H9 (cell line): Measurements from ENCODE around the gene ESRRA. TPM values are rescaled to one million over a fixed set of nuclear protein-coding genes. Genes with fewer than 3 reads are reported as not detected.

Experiments used
- DNase-seq: peaks from one replicate; pipeline ENCODE4 v3.0.0-alpha.2; 2017
- H2AFZ ChIP-seq: one replicate; pipeline ENCODE4 v1.6.1; 2013; ENCODE audit warnings: mild to moderate bottlenecking, low read length, control low read depth, moderate library complexity
- H2AK5ac ChIP-seq: 2 replicates; pipeline ENCODE4 v1.6.1; 2013; ENCODE audit warnings: low read length, control low read depth, mixed read lengths; ENCODE audit not compliant: insufficient read length
- H2BK120ac ChIP-seq: one replicate; pipeline ENCODE4 v1.6.1; 2013; ENCODE audit warnings: low read depth, mild to moderate bottlenecking, low read length, control low read depth, inconsistent platforms; ENCODE audit not compliant: poor library complexity, severe bottlenecking
- H2BK12ac ChIP-seq: 2 replicates; pipeline ENCODE4 v1.6.1; 2013; ENCODE audit warnings: low read length, control low read depth, mixed read lengths, low read depth; ENCODE audit not compliant: insufficient read length
- H2BK15ac ChIP-seq: 2 replicates; pipeline ENCODE4 v1.6.1; 2013; ENCODE audit warnings: low read depth, low read length, control low read depth
- H2BK20ac ChIP-seq: one replicate; pipeline ENCODE4 v1.6.1; 2013; ENCODE audit warnings: low read depth, mild to moderate bottlenecking, low read length, control low read depth, inconsistent platforms; ENCODE audit not compliant: poor library complexity, severe bottlenecking
- H2BK5ac ChIP-seq: 2 replicates; pipeline ENCODE4 v1.6.1; 2013; ENCODE audit warnings: low read length, control low read depth, mixed read lengths; ENCODE audit not compliant: insufficient read length
- H3K14ac ChIP-seq: 2 replicates; pipeline ENCODE4 v1.6.1; 2013; ENCODE audit warnings: low read length, control low read depth; ENCODE audit not compliant: insufficient read depth
- H3K18ac ChIP-seq: 2 replicates; pipeline ENCODE4 v1.6.1; 2013; ENCODE audit warnings: low read depth, mild to moderate bottlenecking, mixed read lengths, low read length, control low read depth; ENCODE audit not compliant: insufficient read length
- H3K23ac ChIP-seq: 2 replicates; pipeline ENCODE4 v1.6.1; 2013; ENCODE audit warnings: low read length, control low read depth, mixed read lengths, low read depth; ENCODE audit not compliant: insufficient read length
- H3K23me2 ChIP-seq: 2 replicates; pipeline ENCODE4 v1.6.1; 2013; ENCODE audit warnings: low read depth, mild to moderate bottlenecking, mixed read lengths, low read length, control low read depth; ENCODE audit not compliant: insufficient read length, poor library complexity, severe bottlenecking
- H3K27ac ChIP-seq: 2 replicates; pipeline ENCODE4 v1.5.1; 2013; ENCODE audit warnings: low read length, control low read depth, mixed read lengths, low read depth; ENCODE audit not compliant: insufficient read length
- H3K27me3 ChIP-seq: 2 replicates; pipeline ENCODE4 v1.6.1; 2013; ENCODE audit warnings: low read length, control low read depth, inconsistent platforms; ENCODE audit not compliant: insufficient read depth
- H3K4ac ChIP-seq: 2 replicates; pipeline ENCODE4 v1.6.1; 2013; ENCODE audit warnings: low read depth, mild to moderate bottlenecking, control low read depth, inconsistent platforms, low read length, moderate library complexity
- H3K4me1 ChIP-seq: 2 replicates; pipeline ENCODE4 v1.6.1; 2013; ENCODE audit warnings: low read length, control low read depth, inconsistent platforms; ENCODE audit not compliant: insufficient read depth
- H3K4me2 ChIP-seq: 2 replicates; pipeline ENCODE4 v1.6.1; 2013; ENCODE audit warnings: low read length, control low read depth, mixed read lengths; ENCODE audit not compliant: insufficient read length, insufficient read depth
- H3K56ac ChIP-seq: 2 replicates; pipeline ENCODE4 v1.6.1; 2013; ENCODE audit warnings: low read depth, mild to moderate bottlenecking, mixed read lengths, low read length, control low read depth; ENCODE audit not compliant: insufficient read length
- H3K79me1 ChIP-seq: 2 replicates; pipeline ENCODE4 v1.6.1; 2013; ENCODE audit warnings: low read depth, mild to moderate bottlenecking, moderate library complexity, low read length, control low read depth, inconsistent platforms; ENCODE audit not compliant: insufficient read depth, poor library complexity, severe bottlenecking
- H3K79me2 ChIP-seq: 2 replicates; pipeline ENCODE4 v1.6.1; 2013; ENCODE audit warnings: low read length, control low read depth, inconsistent platforms; ENCODE audit not compliant: insufficient read depth
- H3K9ac ChIP-seq: 2 replicates; pipeline ENCODE4 v1.6.1; 2013; ENCODE audit warnings: low read length, control low read depth, mixed read lengths; ENCODE audit not compliant: insufficient read length; ENCODE audit errors: extremely low read depth
- H3K9me3 ChIP-seq: one replicate; pipeline ENCODE4 v1.6.1; 2013; ENCODE audit warnings: low read depth, low read length, inconsistent platforms; ENCODE audit not compliant: control insufficient read depth
- H3T11ph ChIP-seq: one replicate; pipeline ENCODE4 v1.6.1; 2013; ENCODE audit warnings: mild to moderate bottlenecking, low read length, control low read depth, inconsistent platforms
- H4K20me1 ChIP-seq: one replicate; pipeline ENCODE4 v1.6.1; 2013; ENCODE audit not compliant: control insufficient read depth, insufficient read length, insufficient read depth
- H4K5ac ChIP-seq: 2 replicates; pipeline ENCODE4 v1.6.1; 2013; ENCODE audit warnings: low read depth, mild to moderate bottlenecking, mixed read lengths, low read length, control low read depth; ENCODE audit not compliant: insufficient read length
- H4K8ac ChIP-seq: replicated peaks from 2 replicates; pipeline ENCODE4 v1.6.1; 2013; ENCODE audit warnings: low read length, control low read depth, mixed read lengths, low read depth; ENCODE audit not compliant: insufficient read length
- H4K91ac ChIP-seq: 2 replicates; pipeline ENCODE4 v1.6.1; 2013; ENCODE audit warnings: low read depth, mild to moderate bottlenecking, moderate library complexity, mixed read lengths, low read length, control low read depth; ENCODE audit not compliant: insufficient read length
- H3K27ac Mint-ChIP-seq, 3 experiments: 2 replicates in 2 of 3; 3 replicates in 1 of 3; pipeline ENCODE4 v1.8.0; 2020 to 2021; ENCODE audit warnings: mixed read lengths in 3 of 3, mild to moderate bottlenecking in 1 of 3, moderate library complexity in 1 of 3
- H3K27me3 Mint-ChIP-seq: 2 replicates; pipeline ENCODE4 v1.8.0; 2021; ENCODE audit warnings: low read depth, mild to moderate bottlenecking, moderate library complexity, mixed read lengths
- H3K36me3 Mint-ChIP-seq, 3 experiments: 2 replicates in 2 of 3; 3 replicates in 1 of 3; pipeline ENCODE4 v1.8.0; 2020 to 2021; ENCODE audit warnings: low read depth in 3 of 3, mixed read lengths in 3 of 3; ENCODE audit not compliant: insufficient read depth in 1 of 3
- H3K4me1 Mint-ChIP-seq, 2 experiments: 2 replicates each; pipeline ENCODE4 v1.8.0; 2020; ENCODE audit warnings: mixed read lengths in 2 of 2
- H3K4me3 Mint-ChIP-seq, 2 experiments: 2 replicates in 1 of 2; 3 replicates in 1 of 2; pipeline ENCODE4 v1.8.0; 2020 to 2021; ENCODE audit warnings: mild to moderate bottlenecking in 2 of 2, mixed read lengths in 2 of 2, moderate library complexity in 1 of 2
- H3K9me3 Mint-ChIP-seq, 2 experiments: 2 replicates in 1 of 2; 3 replicates in 1 of 2; pipeline ENCODE4 v1.8.0; 2020; ENCODE audit warnings: mild to moderate bottlenecking in 2 of 2, mixed read lengths in 2 of 2, moderate library complexity in 1 of 2
- WGBS: extraction: QIAGEN DNeasy Blood & Tissue Kit; methylation state at CpG from one replicate; pipeline ENCODE4 v1.1.7; 2013; ENCODE audit warnings: missing lambda C conversion rate, low lambda C conversion rate, mixed read lengths; ENCODE audit not compliant: insufficient read length; ENCODE audit errors: extremely low coverage; 5-methylcytosine and 5-hydroxymethylcytosine counted together
- total RNA-seq: library from RNA; stranded (reverse); gene quantifications from 2 replicates; pipeline ENCODE4 v1.2.1, GENCODE V29; 2021
- TF ChIP-seq, protein P1 (sequence below): fragments of 200-600 bp; sonication (generic); conservative IDR thresholded peaks from 3 replicates; pipeline ENCODE4 v1.8.0; 2021; ENCODE audit warnings: antibody characterized with exemption, mild to moderate bottlenecking

ESRRA gene
- total RNA-seq, 1 experiment from 2014 or later: 42.3 TPM

DNA sequence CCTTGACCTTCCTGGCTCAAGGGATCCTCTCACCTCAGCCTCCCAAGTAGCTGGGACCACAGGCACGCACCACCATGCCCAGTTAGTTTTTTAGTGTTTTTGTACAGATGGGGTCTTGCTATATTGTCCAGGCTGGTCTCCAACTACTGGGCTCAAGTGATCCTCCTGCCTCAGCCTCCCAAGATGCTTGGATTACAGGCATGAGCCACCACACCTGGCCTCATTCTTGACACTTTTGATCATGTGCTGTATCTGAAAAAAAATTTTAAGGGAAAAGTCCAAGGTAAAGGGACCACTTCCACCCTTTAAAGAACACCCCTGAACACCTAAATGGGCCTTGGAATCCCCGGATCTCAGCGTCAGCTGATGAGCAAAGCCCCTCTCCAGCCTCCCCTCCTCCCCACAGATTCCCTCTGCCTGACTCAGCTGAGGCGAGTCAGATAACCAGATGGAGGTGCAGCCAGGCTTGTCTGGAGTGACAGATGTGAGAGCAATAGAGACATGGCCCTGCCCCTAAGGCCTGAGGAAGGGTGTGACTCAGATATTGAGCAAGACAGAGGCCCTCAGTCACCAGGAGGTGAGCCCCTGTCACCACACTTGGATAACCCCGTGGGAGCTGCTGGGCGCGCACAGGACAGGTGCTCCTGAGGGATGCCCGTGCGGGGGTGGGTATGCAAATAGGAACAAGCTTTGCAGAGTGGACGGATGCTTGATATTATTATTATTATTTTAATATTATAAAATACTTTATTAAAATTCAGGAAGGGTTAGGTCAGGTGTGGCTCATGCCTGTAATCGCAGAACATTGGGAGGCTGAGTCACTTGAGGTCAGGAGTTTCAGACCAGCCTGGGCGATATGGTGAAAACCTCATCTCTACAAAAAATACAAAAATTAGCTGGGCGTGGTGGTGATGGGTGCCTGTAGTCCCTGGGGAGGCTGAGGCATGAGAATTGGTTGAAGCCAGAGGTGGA is 29.7 kb downstream of the ESRRA start:
- no peak overlapping the region for H2BK12ac ChIP-seq
- H3K4ac ChIP-seq: no peak overlapping the region
- peak; percentile 76 for DNase-seq
- H3K27me3 Mint-ChIP-seq: peaks cover 7% of the 10 kb centered on the region
- H3K36me3 Mint-ChIP-seq: no peaks in the 10 kb centered on the region
- H3K27ac ChIP-seq: no peak overlapping the region
- TF ChIP-seq, protein P1, sequence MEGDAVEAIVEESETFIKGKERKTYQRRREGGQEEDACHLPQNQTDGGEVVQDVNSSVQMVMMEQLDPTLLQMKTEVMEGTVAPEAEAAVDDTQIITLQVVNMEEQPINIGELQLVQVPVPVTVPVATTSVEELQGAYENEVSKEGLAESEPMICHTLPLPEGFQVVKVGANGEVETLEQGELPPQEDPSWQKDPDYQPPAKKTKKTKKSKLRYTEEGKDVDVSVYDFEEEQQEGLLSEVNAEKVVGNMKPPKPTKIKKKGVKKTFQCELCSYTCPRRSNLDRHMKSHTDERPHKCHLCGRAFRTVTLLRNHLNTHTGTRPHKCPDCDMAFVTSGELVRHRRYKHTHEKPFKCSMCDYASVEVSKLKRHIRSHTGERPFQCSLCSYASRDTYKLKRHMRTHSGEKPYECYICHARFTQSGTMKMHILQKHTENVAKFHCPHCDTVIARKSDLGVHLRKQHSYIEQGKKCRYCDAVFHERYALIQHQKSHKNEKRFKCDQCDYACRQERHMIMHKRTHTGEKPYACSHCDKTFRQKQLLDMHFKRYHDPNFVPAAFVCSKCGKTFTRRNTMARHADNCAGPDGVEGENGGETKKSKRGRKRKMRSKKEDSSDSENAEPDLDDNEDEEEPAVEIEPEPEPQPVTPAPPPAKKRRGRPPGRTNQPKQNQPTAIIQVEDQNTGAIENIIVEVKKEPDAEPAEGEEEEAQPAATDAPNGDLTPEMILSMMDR: no peak
- H3K18ac ChIP-seq: no peak overlapping the region
- H3K9me3 Mint-ChIP-seq: no peaks in the 10 kb centered on the region
- no peak overlapping the region for H3K9ac ChIP-seq
- no peak overlapping the region for H3T11ph ChIP-seq
- no peak overlapping the region for H3K23ac ChIP-seq
- no peak overlapping the region for H2AK5ac ChIP-seq
- H2BK5ac ChIP-seq: no peak overlapping the region
- H3K56ac ChIP-seq: no peak overlapping the region
- no peaks in the 10 kb centered on the region for H3K9me3 ChIP-seq
- H2BK15ac ChIP-seq: no peak overlapping the region
- H3K23me2 ChIP-seq: no peaks in the 10 kb centered on the region
- no peaks in the 10 kb centered on the region for H3K79me1 ChIP-seq
- no CpG with 5 or more reads among the region's 13 CpGs for WGBS
- peak overlapping the region in 1 of 3 experiments; percentile 61; a peak in 1 of 7 replicates for H3K27ac Mint-ChIP-seq
- H3K4me1 Mint-ChIP-seq: peaks cover 12 to 21% of the 10 kb centered on the region in 2 experiments
- no peak overlapping the region for H4K8ac ChIP-seq
- no peak overlapping the region for H4K5ac ChIP-seq
- H4K20me1 ChIP-seq: no peaks in the 10 kb centered on the region
- no peak overlapping the region for H2BK120ac ChIP-seq
- H3K79me2 ChIP-seq: no peaks in the 10 kb centered on the region
- no peaks in the 10 kb centered on the region for H3K27me3 ChIP-seq
- no peak overlapping the region for H3K4me3 Mint-ChIP-seq
- no peak overlapping the region for H3K4me2 ChIP-seq
- peaks cover 2% of the 10 kb centered on the region; the same call in 1 of the 2 replicates for H3K4me1 ChIP-seq
- H4K91ac ChIP-seq: no peak overlapping the region
- H2AFZ ChIP-seq: no peak overlapping the region
- no peak overlapping the region for H2BK20ac ChIP-seq
- H3K14ac ChIP-seq: no peak overlapping the region
